ENCODE data around the gene AMOT. TPM values are rescaled to one million over a fixed set of nuclear protein-coding genes. Genes with fewer than 3 reads are reported as not detected.

Gene AMOT
- total RNA-seq, 6 experiments from 2014 or later = 2.9 to 9.6 (median 6.0) TPM

- H3K4me1 ChIP-seq = no peaks in the 10 kb centered on the region
- H3K27me3 ChIP-seq = no peaks in the 10 kb centered on the region
- no peaks in the 10 kb centered on the region for H3K9me3 ChIP-seq
- no peak overlapping the region for H3K4me3 ChIP-seq
- intact Hi-C loops (cut with DNase I) = no loop called here
- no peak for TF ChIP-seq POLR2A (IDR thresholded peaks at IDR 0.05)
- no peak for TF ChIP-seq CTCF (IDR thresholded peaks at IDR 0.05)
- 14% methylated on average over 4 of the region's 4 CpGs for WGBS (ENCODE audit: insufficient coverage, low coverage, low lambda C conversion rate, missing lambda C conversion rate)
- H3K36me3 ChIP-seq = no peaks in the 10 kb centered on the region
- no peak for DNase-seq
- peak in 2 of 4 donors; percentile 53 to 54 for ATAC-seq
- H3K27ac ChIP-seq = no peak overlapping the region
These were observed 11.2 kb upstream of the AMOT start for GRCh38 chrX:112851806-112852205.

DNA sequence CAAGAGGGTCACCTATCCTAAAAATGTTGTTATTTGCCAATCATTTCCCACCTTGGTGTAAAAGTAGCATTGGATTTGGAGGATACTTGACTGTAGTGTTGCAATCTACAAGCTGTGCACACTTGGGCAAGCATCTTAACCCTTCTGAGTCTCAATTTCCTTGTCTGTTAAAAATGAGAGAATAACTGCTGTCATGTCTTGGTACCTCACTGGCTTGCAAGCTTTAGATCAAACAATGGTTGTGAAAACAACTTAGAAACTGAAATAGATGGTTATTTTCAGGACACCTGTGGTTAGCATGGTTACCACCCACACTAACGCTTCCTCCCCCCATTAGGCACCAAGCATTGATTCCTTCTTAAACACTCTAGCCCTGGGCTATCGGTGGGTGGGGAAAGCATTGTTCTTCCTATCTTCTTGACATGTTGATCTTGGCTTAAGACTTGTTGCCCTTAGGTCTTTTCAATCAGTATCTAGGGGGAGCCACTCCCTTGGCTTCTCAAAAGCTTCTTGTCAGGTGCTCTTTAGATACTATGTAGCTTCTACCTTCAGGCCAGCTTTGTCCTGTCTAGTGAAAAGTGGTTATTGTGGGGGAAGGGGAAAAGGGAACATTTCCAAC is 10.6 kb upstream of the AMOT start:
- Histone ChIP-seq H3K4me3 (no peak overlapping the region), H3K27me3 (no peaks in the 10 kb centered on the region), H3K27ac (no peak overlapping the region), H3K9me3 (no peaks in the 10 kb centered on the region), H3K4me1 (no peaks in the 10 kb centered on the region), H3K36me3 (no peaks in the 10 kb centered on the region)
- WGBS (ENCODE audit: insufficient coverage, low coverage, low lambda C conversion rate, missing lambda C conversion rate) = 47% methylated on average over 2 of the region's 2 CpGs
- no peak for ATAC-seq
- no peak for DNase-seq
- TF ChIP-seq POLR2A (IDR thresholded peaks at IDR 0.05) = no peak
- no peak for TF ChIP-seq CTCF (IDR thresholded peaks at IDR 0.05)
- intact Hi-C loops (cut with DNase I) = no loop called here

DNA sequence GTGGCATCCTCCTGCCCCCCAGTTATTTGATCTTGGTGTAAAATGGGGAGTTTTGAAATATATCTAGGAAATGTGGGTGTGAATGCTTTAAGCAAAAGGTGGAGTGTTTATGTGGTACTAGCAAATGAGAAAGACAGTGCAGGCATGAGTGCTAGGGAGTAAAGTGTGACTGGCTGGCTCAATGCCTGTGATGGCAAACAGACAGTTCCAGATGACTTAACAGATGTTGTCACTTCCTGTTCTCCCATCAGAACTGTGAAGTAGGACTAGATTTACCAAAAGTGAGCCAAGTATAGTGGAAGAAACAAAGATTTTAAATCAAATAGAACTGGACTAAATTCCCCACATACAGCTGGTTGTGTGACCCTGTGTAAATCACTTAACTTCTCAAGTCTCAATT is 8.4 kb upstream of the AMOT start:
- Histone ChIP-seq H3K4me1 (no peaks in the 10 kb centered on the region), H3K27me3 (no peaks in the 10 kb centered on the region), H3K36me3 (no peaks in the 10 kb centered on the region), H3K9me3 (no peaks in the 10 kb centered on the region), H3K27ac (no peak overlapping the region), H3K4me3 (no peak overlapping the region)
- TF ChIP-seq CTCF (IDR thresholded peaks at IDR 0.05) = no peak
- TF ChIP-seq POLR2A (IDR thresholded peaks at IDR 0.05) = no peak
- DNase-seq = no peak
- intact Hi-C loops (cut with DNase I) = no loop called here
- peak in 1 of 4 donors; percentile 67 for ATAC-seq

GRCh38 chrX:112846782-112847181 is 6.2 kb upstream of the AMOT start:
- no peak for TF ChIP-seq CTCF (IDR thresholded peaks at IDR 0.05)
- TF ChIP-seq POLR2A (IDR thresholded peaks at IDR 0.05) = no peak
- Histone ChIP-seq H3K36me3 (no peaks in the 10 kb centered on the region), H3K4me1 (no peaks in the 10 kb centered on the region), H3K27ac (no peak overlapping the region), H3K27me3 (no peaks in the 10 kb centered on the region), H3K4me3 (no peak overlapping the region), H3K9me3 (no peaks in the 10 kb centered on the region)
- DNase-seq = no peak
- no peak for ATAC-seq
- WGBS (ENCODE audit: insufficient coverage, low coverage, low lambda C conversion rate, missing lambda C conversion rate) = 7% methylated on average over 1 of the region's 2 CpGs
- intact Hi-C loops (cut with DNase I) = no loop called here

- intact Hi-C loops (cut with DNase I) = no loop called here
- no peaks in the 10 kb centered on the region for H3K27me3 ChIP-seq
- TF ChIP-seq POLR2A (IDR thresholded peaks at IDR 0.05) (no peak), CTCF (IDR thresholded peaks at IDR 0.05) (no peak)
- no peaks in the 10 kb centered on the region for H3K36me3 ChIP-seq
- DNase-seq = no peak
- no peak for ATAC-seq
- H3K4me3 ChIP-seq = no peak overlapping the region
- H3K4me1 ChIP-seq = no peaks in the 10 kb centered on the region
- H3K27ac ChIP-seq = no peak overlapping the region
- no peaks in the 10 kb centered on the region for H3K9me3 ChIP-seq
- WGBS (ENCODE audit: insufficient coverage, low coverage, low lambda C conversion rate, missing lambda C conversion rate) = 52% methylated on average over 4 of the region's 4 CpGs
These were observed 5.6 kb upstream of the AMOT start for GRCh38 chrX:112846187-112846586.
